Transverse colon (tissue), 4 donors: ENCODE measurements around the gene TULP4. TPM values are rescaled to one million over a fixed set of nuclear protein-coding genes. Genes with fewer than 3 reads are reported as not detected.

Source experiments
- DNase-seq: peaks from one replicate; pipeline ENCODE4 v3.0.0-alpha.2; 2019
- H3K27ac ChIP-seq, 4 donors: fragments of 200-600 bp; sonication (generic); 2 replicates each; pipeline ENCODE4 v1.5.1; 2016 to 2018; ENCODE audit warnings: inconsistent platforms in 4 of 4
- H3K27me3 ChIP-seq: fragments of 200-600 bp; sonication (generic); 2 replicates; pipeline ENCODE4 v1.5.1; 2017; ENCODE audit warnings: inconsistent platforms
- H3K36me3 ChIP-seq, 4 donors: fragments of 200-600 bp; sonication (generic); 2 replicates each; pipeline ENCODE4 v1.5.1; 2017 to 2019; ENCODE audit warnings: inconsistent platforms in 4 of 4
- H3K4me1 ChIP-seq, 4 donors: fragments of 200-600 bp; sonication (generic); 2 replicates each; pipeline ENCODE4 v1.5.1; 2017 to 2020; ENCODE audit warnings: inconsistent platforms in 4 of 4
- H3K4me3 ChIP-seq, 4 donors: fragments of 200-600 bp; sonication (generic); 1 replicate in 1 of 4; 2 replicates in 3 of 4; pipeline versions ENCODE4 v1.5.1 to v1.6.1; 2017 to 2019; ENCODE audit warnings: inconsistent platforms in 4 of 4
- H3K9me3 ChIP-seq, 2 donors: fragments of 200-600 bp; sonication (generic); 2 replicates each; pipeline ENCODE4 v1.5.1; 2017 to 2019; ENCODE audit warnings: inconsistent platforms in 2 of 2
- CTCF ChIP-seq, 5 experiments: fragments of 200-600 bp in 3 of 5; fragments of 450-650 bp in 2 of 5; sonication (generic) in 3 of 5; IDR thresholded peaks; 1 replicate in 2 of 5; 2 replicates in 3 of 5; pipeline ENCODE4 v1.5.1; 2016 to 2017; ENCODE audit warnings: antibody characterized with exemption in 5 of 5, inconsistent platforms in 3 of 5, mild to moderate bottlenecking in 2 of 5, moderate library complexity in 1 of 5
- EP300 ChIP-seq: sonication (generic); formaldehyde crosslinking; IDR thresholded peaks from one replicate; pipeline ENCODE4 v1.6.1; 2017; ENCODE audit warnings: antibody characterized with exemption, low read depth
- POLR2A ChIP-seq: fragments of 450-650 bp; IDR thresholded peaks from one replicate; pipeline ENCODE4 v1.6.1; 2016; ENCODE audit warnings: antibody characterized with exemption, mild to moderate bottlenecking, moderate library complexity
- POLR2AphosphoS5 ChIP-seq, 3 donors: sonication (generic); formaldehyde crosslinking; IDR thresholded peaks; one replicate each; pipeline ENCODE4 v1.6.1; 2016; ENCODE audit warnings: antibody characterized with exemption in 3 of 3
- WGBS, 2 donors: methylation state at CpG; one replicate each; pipeline ENCODE4 v1.1.5; 2018; ENCODE audit warnings: low coverage in 1 of 2; 5-methylcytosine and 5-hydroxymethylcytosine counted together
- in situ Hi-C, 4 donors: fragments of 200-750 bp; cut with MboI; loops; one replicate each; pipeline versions ENCODE4 v1.15.0 to v1.15.1; 2017; ENCODE audit warnings: low sequenced_read_pairs in 3 of 4, low pct_ligation_motif_present in 1 of 4, low pct_unique_long_range_greater_than_20kb in 1 of 4
- intact Hi-C: fragments of 100-400 bp; cut with DNase I; formaldehyde crosslinking; loops from one replicate; pipeline ENCODE4 v1.15.1; 2023; ENCODE audit warnings: low total_unique reads
- total RNA-seq, 4 donors: library from RNA; depleted of rRNA; stranded (reverse); fragments of >200 nt; gene quantifications; one replicate each; pipeline ENCODE4 v1.1.0, GENCODE V29; 2016

The TULP4 gene
- total RNA-seq, 4 donors from 2014 or later, result 53.9 to 138 (median 95.1) TPM

DNA sequence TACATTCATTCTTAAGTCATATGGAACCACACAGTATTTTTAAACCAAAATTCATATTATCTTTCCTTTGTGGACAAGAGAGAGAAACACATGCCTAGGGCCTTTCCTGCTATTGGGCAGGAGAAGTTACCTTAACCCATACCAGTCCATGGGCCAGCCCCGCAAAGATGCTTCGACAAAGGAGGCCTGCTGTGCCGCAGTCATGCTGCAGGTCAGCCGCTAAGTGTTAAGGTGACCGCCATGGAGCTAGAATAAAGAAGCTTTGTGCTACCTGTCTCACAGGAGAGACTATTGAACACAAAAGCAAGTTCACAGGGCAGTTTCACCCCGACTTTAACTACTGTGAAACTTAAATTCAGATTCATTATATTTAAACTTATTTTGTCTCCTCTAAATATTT, 185.4 kb downstream of the TULP4 start:
- Histone ChIP-seq H3K9me3 (no peaks in the 10 kb centered on the region), H3K4me3 (no peak overlapping the region), H3K4me1 (no peaks in the 10 kb centered on the region), H3K27me3 (no peaks in the 10 kb centered on the region), H3K36me3 (peaks cover 0 to 12% (median 4%) of the 10 kb centered on the region in 4 donors), H3K27ac (no peak overlapping the region)
- intact Hi-C loops, result no loop called here
- in situ Hi-C loops, result loop anchor here in 1 of 4 donors (25.0 kb wide), 1 partner anchor 285 kb away; no protein-coding TSS in a partner anchor
- TF ChIP-seq CTCF (IDR thresholded peaks at IDR 0.05) (no peak), POLR2AphosphoS5 (IDR thresholded peaks at IDR 0.05) (no peak), POLR2A (no peak), EP300 (no peak)
- WGBS, 2 donors, result 87 to 95% methylated on average over 2 to 6 of the region's 6 CpGs
- no peak for DNase-seq

DNA sequence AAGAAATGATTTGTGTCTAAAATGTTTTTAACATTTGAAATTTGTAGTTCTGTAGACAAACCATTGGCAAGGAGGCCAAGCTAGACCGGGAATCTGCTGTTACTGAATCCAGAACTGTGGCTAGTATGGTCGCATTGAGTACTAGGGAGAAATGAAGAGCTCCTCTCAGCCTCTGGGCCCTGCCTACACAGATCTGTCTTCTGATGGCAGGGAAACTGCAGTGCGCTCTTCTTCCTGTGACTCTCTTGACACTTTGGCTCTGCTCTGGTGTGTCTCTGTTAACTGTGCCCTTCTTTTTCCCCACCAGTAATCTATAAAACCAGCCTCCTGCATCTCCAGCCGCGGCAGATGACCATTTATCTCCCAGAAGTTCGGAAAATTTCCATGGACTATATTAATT, 186.1 kb downstream of the TULP4 start:
- intact Hi-C loops, result no loop called here
- Histone ChIP-seq H3K36me3 (peaks cover 0 to 12% (median 4%) of the 10 kb centered on the region in 4 donors), H3K4me3 (no peak overlapping the region), H3K4me1 (no peaks in the 10 kb centered on the region), H3K9me3 (no peaks in the 10 kb centered on the region), H3K27me3 (no peaks in the 10 kb centered on the region), H3K27ac (no peak overlapping the region)
- no peak for DNase-seq
- in situ Hi-C loops, result loop anchor here in 1 of 4 donors (25.0 kb wide), 1 partner anchor 286 kb away; no protein-coding TSS in a partner anchor
- TF ChIP-seq EP300 (no peak), POLR2AphosphoS5 (IDR thresholded peaks at IDR 0.05) (no peak), POLR2A (no peak), CTCF (IDR thresholded peaks at IDR 0.05) (no peak)
- 94 to 98% methylated on average over 5 to 6 of the region's 6 CpGs for WGBS, 2 donors

GRCh38 chr6:158499601-158500000, 187.3 kb downstream of the TULP4 start:
- WGBS, 2 donors, result 95 to 100% methylated on average over 1 of the region's 1 CpG
- no peak for DNase-seq
- H3K4me1 ChIP-seq, result no peaks in the 10 kb centered on the region
- H3K9me3 ChIP-seq, result no peaks in the 10 kb centered on the region
- H3K27ac ChIP-seq, result no peak overlapping the region
- no peak overlapping the region for H3K4me3 ChIP-seq
- in situ Hi-C loops (loop anchor here in 1 of 4 donors (25.0 kb wide), 1 partner anchor 287 kb away; no protein-coding TSS in a partner anchor), intact Hi-C loops (no loop called here)
- TF ChIP-seq POLR2A (no peak), EP300 (no peak), POLR2AphosphoS5 (IDR thresholded peaks at IDR 0.05) (no peak), CTCF (IDR thresholded peaks at IDR 0.05) (no peak)
- H3K27me3 ChIP-seq, result no peaks in the 10 kb centered on the region
- H3K36me3 ChIP-seq, result peaks cover 0 to 12% (median 4%) of the 10 kb centered on the region in 4 donors

- in situ Hi-C loops, result no loop called here
- WGBS, 2 donors, result 84 to 97% methylated on average over 5 to 8 of the region's 8 CpGs
Measured at GRCh38 chr6:158500016-158500735, 187.9 kb downstream of the TULP4 start.

More at GRCh38 chr6:158500016-158500735, 187.9 kb downstream of the TULP4 start:
- intact Hi-C loops, result no loop called here
- no peak overlapping the region for H3K27ac ChIP-seq
- H3K4me3 ChIP-seq, result no peak overlapping the region
- no peak for DNase-seq
- H3K4me1 ChIP-seq, result no peaks in the 10 kb centered on the region
- H3K36me3 ChIP-seq, result peaks cover 0 to 12% (median 4%) of the 10 kb centered on the region in 4 donors
- TF ChIP-seq EP300, result no peak
- H3K9me3 ChIP-seq, result no peaks in the 10 kb centered on the region
- H3K27me3 ChIP-seq, result no peaks in the 10 kb centered on the region
